Ureter (tissue), 1 donor: ENCODE measurements around the gene PDCD6IP. TPM values are rescaled to one million over a fixed set of nuclear protein-coding genes. Genes with fewer than 3 reads are reported as not detected.

Source experiments
- total RNA-seq: library from RNA; stranded (reverse); gene quantifications from one replicate; pipeline ENCODE4 v1.2.4, GENCODE V29; 2023
- donor health status: DM: yes; HTN: yes; CAD: no.

Gene PDCD6IP
- total RNA-seq, 1 donor from 2014 or later, result 211 TPM

Other genes starting within 250 kb of the PDCD6IP start
- gene CLASP2, start 80.4 kb upstream of the PDCD6IP start, total RNA-seq, result 81.2 TPM